SHP77 (cell line): ENCODE measurements around the gene F8.
"Not testable (repeated sequence)": the region's sequence is repeated elsewhere in the genome, so short reads cannot be mapped to it uniquely, and the experiment has no call there.

ENCODE experiments used
- DNase-seq, 2 experiments: peaks; one replicate each; lab custom pipeline; 2025; lab: John Stamatoyannopoulos, UW

F8 gene

DNA sequence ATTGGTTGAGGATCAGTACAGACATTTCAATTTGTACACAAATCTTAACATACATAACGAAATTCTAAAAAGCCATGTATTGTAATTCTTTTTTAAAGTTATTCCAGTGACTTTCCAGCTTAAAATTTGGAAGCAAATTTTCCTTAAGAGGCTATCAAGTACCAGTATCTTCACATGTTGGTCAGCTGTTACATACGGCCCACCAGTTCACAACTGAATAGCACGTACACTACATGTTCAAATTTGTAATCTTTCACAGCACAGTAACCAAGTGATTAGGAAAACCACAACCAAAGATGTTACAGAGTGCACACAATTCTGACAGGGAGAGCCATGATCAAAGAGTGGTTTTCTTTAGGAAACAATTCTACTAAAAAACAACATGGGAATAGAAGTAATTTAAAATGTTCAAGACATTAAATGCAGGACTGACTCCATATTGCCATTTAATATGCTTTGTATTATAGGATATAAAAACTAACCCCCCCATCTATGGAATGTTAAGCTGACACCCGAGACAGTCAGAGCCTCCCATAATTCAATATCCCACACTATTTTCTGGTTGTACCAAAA, 206.1 kb downstream of the F8 start:
- DNase-seq, result not testable (repeated sequence)

DNA sequence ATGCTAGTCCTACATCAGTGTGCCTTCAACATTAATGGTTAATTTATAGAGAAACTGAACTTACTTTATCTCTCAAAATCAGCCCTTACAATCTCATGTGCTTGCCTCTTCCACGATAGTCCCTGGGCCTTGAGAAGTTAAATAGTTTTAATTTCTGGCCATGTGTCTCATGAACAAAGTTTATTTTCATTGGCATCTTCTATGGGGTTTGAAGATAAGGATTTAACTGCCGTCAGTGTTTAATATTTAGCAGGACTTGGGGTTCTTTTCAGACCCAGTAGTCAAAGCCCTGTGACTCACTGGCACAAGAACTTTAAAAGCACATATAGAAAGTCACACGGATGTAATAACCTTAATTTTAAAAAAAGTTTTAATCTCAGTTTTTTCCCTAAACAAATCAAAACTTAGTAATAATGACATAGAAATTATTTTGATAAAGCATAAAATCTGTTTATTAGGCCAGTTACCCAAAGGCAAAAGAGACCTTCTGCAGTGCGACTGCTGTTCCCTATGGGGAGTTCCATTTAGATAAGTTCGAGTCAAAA, 207.2 kb downstream of the F8 start:
- DNase-seq, result no peak

DNA sequence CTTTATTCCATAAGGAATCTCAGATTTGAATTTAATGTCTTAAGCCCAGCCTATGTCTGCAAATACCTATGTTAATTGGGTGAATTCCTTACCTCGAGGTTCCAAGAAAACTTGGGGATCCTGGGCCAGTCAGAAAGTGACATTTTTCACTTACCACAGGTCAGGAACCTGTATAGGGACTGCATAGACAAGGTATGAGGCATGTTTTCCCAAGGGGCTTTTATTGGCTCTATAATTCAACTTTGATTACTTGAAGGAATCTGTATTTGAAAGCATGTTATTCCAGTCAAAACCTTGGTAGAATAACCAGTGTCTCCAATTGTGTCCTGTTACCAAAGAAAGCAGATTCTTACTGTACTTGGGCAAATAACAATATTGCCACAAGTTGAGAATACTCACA, 208.7 kb downstream of the F8 start:
- no peak for DNase-seq

DNA sequence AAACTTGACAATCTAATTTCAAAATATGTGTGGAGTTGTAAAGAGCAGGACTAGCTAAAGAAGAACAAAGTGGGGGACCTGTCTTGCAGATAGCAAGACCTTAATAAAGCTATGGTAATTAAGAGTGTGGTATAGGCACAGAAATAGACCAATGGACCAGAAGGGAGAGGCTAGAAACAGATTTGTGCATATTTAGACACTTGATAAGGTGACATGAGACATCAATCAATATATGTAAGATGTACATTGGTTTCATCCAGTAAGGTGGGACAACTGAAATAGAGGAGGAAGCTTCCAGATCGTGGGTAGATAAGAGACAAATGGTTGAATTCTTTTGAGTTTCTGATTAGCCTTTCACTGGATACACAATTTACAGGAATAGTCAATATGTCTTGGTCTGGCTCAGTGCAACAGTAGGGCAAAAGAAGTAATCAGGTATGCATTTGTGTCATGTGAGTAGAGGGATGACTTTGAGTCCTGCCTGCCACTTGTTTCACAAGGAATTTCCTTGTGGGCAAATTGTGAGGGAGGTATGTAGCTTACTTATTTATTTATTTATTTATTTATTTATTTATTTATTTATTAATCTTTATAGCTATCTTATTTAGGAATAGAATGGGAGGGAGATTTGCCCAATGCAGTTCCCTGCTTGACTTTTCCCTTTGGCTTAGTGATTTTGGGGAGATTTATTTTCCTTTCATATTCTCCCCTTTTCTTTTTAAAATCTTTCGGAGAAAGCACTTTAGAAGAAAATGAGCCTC, 210.0 kb downstream of the F8 start:
- DNase-seq, result no peak

DNA sequence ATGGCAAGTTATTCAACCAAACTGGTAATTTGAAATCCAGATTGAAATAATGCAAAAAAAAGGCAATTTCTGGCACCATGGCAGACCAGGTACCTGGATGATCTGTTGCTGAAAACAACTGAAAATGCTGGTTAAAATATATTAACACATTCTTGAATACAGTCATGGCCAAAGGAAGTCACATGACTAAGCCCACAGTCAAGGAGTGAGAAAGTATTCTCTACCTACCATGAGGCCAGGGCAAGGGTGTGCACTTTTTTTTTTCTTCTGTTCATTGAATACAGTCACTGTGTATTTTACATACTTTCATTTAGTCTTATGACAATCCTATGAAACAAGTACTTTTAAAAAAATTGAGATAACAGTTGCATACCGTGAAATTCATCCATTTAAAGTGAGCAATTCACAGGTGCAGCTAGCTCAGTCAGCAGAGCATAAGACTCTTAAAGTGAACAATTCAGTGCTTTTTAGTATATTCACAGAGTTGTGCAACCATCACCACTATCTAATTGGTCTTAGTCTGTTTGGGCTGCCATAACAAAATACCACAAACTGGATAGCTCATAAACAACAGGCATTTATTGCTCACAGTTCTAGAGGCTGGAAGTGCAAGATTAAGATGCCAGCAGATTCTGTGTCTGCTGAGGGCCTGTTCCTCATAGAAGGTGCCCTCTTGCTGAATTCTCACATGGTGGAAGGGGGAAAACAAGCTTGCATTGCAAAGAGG, 212.4 kb downstream of the F8 start:
- DNase-seq, result no peak

DNA sequence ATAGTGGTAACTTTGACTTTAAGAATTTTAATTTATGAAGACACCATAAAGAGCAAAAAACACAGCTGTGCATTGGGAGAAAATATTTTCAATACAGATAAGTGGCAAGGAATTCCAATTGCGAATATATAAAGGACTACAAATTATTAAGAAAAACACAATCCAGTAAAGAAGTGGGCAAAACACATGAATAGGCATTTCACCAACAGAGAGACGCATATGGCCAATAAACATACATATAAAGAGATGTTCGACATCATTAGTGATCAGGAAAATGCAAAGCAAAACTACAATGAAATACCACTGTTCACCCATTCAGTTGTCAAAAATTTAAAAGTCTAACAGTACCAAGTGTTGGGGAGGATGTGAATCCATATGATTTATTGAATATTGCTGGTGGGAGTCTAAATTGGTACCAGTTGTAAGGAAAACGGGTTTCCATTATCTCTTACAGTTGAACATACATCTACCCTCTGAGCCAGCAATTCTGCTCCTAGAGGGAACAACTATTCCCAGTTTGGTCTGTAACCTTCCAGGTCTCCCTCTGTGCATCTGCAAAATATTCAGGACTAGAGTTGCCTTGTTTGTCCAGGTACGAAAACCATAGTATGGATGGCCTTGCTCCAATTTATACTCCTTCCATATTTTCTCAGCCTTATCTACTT, 215.6 kb downstream of the F8 start:
- no peak for DNase-seq

DNA sequence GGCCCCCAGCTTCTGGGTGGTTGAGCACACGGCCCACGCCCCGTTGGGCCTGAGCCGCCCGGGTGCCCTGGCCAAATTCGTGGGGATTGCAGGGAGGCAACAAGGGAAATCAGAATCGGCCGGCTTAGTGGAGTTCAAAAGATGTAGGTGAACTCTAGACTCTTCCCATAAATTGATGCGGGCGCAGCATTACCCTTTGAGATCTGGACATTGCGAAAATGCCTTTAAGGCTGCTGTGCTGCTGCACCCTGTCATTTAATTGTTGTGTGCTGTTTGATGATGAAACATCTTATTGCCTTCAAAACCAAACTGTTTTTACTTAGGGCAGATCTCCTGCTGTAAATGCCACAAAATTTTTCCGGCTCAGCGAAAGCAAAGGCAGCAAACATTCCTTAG, 216.8 kb downstream of the F8 start:
- no peak for DNase-seq

DNA sequence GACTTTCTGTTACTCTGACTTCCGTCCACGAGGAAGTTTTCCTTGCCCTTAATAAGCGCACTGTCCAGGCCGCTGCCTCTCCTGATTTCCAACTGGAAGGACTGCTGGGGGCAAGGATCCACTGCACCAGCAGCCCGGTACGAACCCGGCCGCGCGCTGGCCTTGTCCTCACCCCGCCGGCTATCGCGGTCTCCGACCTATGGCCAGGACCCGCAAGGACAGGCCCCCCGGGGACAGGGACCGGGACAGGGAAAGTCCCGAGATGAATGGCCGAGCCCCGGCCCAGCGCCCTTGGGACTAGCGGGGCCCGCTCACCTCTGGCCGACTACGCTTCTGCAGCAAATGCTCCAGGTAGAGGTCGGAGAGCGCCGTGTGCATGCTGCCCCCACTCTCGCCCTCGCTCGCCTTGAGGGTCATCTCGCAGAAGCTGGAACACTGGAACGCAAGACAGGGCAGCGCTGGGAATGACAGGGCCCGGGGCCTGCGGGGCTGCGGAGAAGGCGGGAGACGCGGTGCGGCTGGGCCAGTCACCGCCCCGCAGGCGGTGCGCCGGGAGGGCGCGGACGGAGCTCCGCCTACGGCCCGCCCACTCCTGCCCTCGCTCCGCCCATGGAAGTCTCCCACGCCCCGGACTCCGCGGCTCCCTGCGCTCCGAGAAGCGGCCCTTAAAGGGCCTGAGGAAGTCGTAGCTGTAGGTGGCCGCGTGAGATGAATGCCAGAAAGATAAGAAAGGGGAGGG, 217.4 kb downstream of the F8 start, which contains the start of gene MPP1:
Gene MPP1 (minus strand): TSS at position 529 of the 739 bp plus-strand sequence. CDS start 112 bp downstream, at position 417.
- peak; percentile 21 to 42 for DNase-seq

DNA sequence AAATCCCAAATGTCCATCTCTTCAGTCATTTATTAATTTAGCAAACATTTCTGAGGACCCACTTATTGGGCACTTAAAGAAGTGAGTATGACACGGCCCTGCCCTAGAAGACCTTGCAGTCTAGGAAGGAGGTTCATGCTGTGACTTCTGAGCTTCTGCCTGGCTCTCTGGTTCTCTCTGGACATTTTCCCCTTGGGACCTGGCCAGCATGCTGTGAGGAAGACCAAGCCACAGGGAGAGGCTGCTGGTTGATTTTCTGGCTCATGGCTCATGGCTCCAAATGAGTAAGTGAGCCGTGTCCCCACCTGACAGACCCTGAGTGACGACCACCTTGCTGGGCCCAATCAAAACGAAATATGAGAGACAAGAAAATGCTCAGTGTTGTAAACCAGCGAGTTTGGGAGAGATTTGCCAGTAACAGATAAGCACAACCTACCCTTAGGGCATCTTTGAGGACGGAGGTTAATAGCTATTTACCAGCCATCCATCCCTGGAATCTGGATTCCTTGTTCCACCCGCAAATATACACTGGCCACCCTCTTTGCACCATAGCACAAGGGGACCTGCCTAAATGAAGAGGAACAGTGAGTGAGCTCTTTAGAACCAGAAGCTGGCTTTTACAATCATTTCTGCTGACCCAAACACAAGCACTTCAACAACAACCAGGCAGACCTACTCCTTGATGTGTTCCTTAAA, 218.1 kb downstream of the F8 start:
- DNase-seq, result no peak

DNA sequence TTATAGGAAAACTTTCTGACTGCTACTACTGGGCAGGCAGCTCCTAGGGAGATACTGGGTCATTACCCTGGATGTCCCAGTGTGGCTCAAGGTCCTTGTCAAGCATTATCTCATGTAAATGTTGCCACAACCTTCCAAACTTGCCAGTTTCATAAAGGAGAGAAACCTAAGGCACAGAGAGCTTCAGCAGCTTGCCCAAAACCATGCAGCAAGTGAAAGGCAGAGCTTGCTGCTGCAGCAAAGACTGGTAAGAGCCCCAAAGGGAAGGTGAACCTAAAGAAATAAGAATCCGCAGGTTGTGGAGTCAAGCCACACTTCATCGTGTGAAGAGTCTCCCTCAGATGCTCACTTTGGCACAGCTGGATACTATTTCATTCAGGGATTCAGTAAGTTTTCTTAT, 219.6 kb downstream of the F8 start:
- DNase-seq, result no peak

DNA sequence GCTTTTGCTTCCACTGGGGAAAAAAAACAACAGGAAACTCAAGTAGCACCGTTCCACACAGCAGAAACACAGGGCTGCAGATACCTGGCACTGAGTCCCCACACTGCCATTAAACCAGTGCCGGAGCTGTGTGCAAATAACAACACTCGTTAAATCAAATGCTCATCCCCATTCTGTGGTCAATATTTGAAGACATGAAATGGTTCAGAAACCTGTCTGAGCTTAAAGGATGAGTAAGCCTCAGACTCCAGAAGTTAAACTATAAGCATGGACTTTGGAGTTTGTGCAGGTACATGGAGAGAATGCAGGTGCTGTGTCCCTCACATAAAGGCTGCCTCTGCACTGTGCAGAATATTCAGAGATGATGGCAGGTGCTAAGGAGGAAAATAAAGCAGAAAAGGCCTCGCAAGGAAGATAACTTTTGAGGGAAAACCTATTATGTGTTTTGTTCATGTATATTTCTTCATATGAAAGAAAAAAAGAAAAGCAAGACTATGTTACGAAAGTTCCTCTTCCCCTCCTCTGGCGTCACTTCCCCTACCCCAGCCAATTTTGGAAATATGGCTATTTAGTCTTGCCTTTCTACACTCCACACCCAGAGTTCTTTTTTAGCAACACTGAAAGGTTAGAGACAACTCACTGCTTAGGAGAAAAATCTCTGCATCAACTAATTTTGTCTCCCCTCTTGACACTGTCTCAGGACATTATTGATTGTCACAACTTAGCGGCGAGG, 221.9 kb downstream of the F8 start:
- peak in 1 of 2 experiments; percentile 2 for DNase-seq

DNA sequence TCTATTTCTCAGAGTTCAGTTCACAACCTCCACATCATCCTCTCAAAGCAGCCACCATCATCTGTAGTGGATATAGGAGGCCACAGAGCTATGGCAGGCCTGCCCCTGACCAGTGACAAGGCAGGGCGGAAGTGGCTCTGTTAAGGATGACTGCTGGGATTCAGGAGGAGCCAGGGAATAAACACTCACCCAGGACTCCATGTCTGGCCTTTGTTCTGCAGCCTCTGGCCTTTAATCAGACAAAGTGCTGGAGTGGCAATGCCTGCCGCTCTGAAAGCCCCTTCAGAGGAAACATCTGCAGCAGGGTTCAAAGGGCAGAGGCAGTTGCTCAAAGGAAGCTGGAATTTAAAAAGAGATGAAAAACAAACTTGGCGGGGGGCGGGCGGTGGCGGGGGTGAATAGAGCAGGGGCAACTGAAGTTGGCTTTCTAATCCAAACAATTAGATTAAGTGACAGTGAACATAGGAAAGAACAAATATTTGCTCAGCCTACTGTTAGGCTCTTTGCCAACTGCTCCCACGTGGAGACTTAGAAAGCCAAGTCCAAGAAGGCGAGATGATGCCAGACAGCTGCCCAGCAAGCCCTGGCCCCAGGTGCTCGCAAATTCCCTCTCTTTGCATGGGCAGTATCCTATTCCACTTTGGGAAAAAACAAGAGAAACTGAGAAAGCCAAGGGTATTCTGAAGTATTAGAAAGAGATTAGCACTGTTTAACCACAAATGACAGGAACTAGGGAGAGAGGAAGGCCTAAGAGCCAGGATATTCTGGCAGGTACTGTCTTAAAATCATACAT, 222.8 kb downstream of the F8 start:
- DNase-seq, result peak; percentile 83 to 91

DNA sequence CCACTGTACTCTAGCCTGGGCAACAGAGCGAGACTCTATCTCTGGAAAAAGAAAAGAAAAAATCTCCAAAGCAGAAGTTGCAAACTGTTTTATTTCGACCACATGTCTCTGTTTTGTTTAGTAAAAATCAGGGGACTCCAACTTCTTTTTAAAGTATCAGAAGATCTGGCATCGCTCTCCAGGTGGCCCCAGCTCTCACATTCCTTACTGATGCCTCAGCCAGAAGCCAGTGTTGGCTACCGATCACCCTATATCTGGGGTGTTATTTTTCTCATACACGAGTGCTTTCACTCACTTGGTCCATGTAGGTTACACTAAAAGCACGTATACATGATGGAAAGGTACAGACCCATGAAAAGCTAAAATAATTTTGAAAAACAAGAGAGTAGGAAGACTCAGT, 225.5 kb downstream of the F8 start:
- DNase-seq, result no peak

DNA sequence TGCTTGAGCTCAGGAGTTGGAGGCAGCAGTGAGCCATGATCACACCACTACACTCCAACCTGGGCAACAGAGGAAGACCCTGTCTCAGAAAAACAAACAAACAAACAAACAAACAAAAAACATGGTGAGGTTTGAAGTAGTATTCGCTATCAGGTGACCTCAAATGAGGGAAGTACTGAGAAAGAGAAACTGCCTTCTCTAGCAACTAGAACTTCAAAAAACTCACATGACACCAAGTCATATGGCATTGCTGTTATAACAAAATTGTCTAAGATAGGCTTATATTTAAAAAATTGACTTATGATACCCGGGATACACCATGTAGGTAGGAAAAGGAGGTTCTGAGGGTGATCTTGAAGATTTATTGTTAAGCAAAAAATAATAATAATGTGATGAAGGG, 227.5 kb downstream of the F8 start:
- DNase-seq, result no peak

DNA sequence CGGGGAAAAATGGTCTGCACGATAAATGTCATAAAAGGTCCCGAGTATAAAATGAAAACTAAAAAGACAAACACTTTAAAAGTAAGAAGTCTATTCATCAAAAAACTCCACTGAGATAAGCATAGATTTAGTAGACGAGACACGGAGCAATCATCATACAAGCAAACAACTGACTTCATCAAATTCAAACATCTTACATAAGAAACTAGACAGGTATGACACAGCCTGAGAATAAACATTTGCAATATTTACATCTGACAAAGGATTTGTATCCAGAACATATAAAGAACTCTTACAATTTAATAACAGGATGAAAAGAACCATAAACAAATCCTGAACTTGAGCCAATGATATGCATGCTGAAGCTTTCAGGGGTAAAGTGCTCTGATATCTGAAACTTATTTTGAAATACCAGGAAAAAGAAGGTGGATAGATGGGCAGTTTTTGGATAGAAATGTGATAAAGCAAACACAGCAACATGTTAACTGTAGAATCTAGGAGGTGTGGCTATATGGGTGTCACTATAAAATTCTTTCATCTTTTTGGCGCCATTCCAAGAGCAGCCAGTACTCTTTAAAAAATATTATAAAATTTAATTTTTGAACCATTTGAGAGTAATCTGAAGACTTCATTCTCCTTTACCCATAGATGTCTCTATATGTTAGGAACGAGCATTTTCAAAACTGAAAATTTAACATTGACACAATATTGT, 229.3 kb downstream of the F8 start:
- DNase-seq, result no peak

DNA sequence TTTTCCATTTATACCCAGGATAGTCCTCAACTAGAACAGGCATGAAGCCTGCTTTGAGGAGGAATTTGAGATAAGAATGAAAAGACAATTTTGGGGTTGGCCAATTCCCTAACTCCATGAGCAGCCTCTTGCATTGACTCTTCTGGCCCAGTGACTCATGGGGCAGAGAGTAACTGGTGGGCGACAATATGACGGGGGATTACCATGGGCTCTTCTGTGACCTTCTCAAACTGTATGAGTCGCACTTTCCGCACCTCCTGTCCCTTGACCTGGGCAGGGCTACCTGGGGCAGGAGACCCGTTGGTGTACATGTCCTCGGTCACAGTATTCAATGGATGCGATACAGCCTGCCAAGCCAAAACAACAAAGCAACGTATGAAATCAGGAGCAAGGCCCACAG, 230.6 kb downstream of the F8 start:
- DNase-seq, result no peak

DNA sequence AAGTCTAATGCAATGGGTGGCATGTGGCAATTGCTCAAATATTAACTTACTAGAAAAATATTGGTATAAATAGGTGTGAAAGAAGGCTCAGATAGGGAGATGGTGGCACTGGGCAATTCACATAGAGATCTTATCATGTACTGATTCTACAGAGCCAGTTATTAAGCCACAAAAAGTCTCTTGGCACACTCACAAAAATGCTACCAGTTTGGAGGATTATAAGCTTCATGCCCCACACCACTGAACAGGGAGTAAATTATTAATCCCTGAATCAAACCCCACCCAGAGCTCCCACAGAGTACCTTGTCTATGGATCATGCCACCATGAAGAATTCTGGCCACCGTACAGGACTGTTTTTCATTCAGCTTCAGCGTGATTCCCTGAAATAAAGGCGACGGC, 231.1 kb downstream of the F8 start:
- no peak for DNase-seq
